GM18951 (cell line): Measurements from ENCODE around the gene GORASP2.
A peak's percentile ranks its signal among the peaks of the same experiment; 100 is the strongest.

Source experiments
- POLR2A ChIP-seq: IDR thresholded peaks from 4 replicates; pipeline ENCODE4 v1.6.1; 2011; ENCODE audit warnings: mild to moderate bottlenecking; ENCODE audit not compliant: insufficient read length, insufficient read depth; ENCODE audit errors: extremely low read depth
- in situ Hi-C: fragments of 300-500 bp; cut with MboI; formaldehyde crosslinking; loops from one replicate; pipeline ENCODE4 v1.12.0; 2022; ENCODE audit warnings: low sequenced_read_pairs, mixed read lengths, inconsistent platforms; ENCODE audit not compliant: unreplicated experiment

GORASP2 gene

DNA sequence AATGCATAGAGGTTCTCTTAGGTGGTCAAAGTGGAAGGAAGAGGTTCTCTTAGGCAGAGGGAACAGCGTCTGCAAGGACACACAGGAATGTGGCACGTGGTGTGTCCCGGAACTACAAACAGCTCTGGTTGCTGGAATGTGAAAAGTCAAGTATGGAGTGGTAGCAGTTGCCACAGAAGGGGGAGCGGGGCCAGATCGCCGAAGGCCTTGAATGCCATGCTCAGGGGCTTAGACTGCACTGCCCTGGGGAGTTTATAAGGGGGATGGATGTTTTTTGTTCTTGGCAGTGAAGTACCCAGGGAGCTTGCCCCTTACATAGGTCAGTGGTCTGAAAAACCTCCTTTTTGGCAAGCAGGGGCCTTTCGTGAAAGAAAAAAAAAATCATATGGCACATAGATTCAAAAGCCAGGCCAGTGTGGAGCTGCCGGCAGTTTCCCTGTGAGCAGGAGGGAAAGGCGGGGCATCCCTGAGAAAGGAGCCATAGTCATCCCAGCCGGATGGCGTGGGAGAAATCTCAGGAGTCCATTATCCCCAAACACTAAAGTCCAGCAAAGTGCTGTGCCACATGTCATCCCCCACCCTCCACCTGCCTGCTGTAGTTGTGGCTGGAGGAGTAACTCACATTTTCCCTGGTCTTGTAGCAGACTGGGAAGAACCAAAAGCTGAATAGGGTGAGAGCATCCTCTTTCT lies 45.4 kb downstream of the GORASP2 start:
- TF ChIP-seq POLR2A: no peak
- in situ Hi-C loops: loop anchor here (10.0 kb wide), 4 partner anchors 180 to 600 kb away; no protein-coding TSS in a partner anchor

DNA sequence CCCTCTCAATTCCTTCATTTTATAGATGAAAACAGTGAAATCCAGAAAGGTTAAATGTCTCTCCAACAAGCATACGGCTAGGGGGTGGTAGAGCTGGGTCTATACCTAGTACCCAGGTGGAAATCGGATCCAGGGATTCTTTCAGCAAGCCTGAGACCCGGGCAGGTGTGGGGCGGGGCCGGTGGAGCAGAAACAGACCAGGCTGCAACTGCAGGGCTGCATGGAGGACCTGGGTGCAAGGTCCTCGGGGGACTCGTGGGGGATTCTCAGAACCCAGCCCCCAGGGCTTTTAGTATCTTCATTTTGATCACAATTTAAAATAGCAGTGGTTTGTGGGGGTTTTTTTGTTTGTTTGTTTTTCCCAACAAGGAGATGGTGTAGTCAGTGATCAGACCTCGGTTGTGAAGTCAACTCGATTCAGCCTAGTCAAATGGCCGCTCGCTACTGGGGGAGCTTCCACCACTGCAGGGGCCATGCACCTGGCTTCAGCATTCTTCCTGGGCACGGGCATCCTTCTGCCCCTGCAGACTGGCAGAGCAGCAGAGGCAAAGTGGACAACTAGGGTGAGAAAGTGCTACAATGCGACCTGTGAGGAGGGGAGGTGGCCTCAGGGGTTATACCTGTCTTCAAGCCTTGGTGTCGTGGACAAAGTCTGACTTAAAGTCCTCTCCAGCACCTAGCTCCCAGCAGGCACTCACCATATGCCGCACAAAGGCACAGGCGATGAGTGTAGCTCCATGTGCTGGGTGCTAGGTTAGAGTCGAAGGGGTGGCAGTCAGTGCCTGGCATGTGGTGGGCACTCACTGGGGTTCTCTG lies 46.3 kb downstream of the GORASP2 start:
- in situ Hi-C loops: loop anchor here (10.0 kb wide), 4 partner anchors 179 to 599 kb away; no protein-coding TSS in a partner anchor
- TF ChIP-seq POLR2A: no peak

DNA sequence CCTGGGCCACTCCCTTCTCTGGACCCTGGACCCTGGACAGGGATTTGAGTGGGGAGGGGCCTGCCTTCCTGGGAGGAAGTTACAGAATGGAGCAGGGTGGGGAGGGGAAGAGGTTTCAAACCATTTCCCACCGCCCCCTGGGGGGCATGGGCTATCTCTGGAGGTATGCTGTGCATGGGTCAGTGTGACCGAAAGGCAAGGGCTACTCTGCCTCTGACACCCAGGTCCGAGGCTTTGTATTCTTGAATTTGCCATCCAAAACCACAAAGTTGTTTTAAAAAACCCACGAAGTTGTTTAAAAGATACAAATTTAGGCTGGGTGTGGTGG lies 46.9 kb downstream of the GORASP2 start:
- no peak for TF ChIP-seq POLR2A
- in situ Hi-C loops: loop anchor here (10.0 kb wide), 4 partner anchors 179 to 599 kb away; no protein-coding TSS in a partner anchor

GRCh38 chr2:170984079-170984478 lies 55.0 kb downstream of the GORASP2 start:
- no peak for TF ChIP-seq POLR2A
- in situ Hi-C loops: no loop called here

- TF ChIP-seq POLR2A: peak; percentile 22
- in situ Hi-C loops: no loop called here
Measured at GRCh38 chr2:170985407-170985806, 56.4 kb downstream of the GORASP2 start.

DNA sequence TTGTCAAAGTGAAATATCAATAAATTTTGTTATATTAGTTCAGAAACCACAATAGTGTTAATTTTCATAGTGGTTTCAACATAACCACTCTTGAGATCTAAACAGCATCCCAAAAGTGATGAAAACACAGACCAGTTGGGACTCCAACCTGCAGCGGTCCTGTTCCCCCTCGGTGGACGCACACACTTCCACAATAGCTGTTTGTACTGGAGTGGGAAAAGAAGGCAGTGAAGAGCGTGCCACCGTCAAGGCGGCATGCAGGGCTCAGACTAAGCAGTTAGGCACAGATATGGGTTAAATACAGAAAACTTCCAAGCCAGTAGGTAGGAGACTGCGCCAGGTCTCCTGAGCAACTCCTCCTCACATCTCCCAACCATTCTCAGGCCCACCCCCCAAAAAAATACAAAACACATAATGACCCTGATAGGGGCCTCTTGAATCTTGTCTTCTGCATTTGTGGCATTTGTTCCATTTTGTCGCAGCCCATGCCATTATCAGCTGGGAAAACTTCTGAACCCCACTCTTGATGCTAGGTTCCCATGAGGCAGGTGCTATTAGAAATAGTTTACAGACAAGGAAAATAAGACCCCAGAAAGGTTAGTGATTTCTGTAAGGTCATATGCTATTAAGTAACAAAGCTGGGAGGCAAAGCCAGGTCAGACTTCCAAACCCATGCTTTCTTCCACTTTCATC lies 57.7 kb downstream of the GORASP2 start:
- TF ChIP-seq POLR2A: no peak
- in situ Hi-C loops: no loop called here

DNA sequence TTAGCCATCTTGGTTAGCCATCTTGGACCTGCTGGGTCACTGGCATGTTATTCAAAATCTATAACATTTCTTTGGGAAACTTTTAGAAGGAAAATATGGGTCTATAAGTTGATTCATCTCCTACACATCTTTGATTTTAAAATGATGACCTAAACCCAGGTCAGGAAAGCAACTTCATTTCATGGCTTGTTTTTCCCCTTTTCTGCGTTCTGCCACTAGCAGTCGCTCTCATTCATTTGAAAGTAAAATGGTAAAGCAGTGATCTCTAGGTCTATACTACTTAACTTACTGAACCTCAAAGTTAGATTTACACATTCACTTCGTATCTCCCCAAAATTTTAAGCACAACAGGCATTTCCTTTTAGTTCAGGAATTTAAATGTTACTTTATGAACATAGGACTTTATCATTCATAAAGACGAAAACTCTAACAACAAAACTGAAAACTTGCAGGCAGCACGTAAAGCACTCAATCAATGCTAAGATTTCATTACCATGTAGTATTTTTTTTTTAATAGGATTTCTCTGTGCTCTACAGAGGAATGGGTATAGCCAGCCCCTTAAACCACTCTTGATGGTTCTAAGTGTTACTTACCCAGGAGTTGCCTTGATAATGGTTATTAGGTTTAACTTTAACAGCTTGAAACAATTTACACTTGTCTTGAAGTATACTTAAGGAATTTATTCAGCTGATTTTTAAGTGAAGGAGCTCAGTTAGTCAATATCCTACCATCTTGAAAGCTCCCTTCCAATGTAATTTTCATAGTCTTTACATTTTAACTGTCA lies 62.5 kb downstream of the GORASP2 start:
- in situ Hi-C loops: no loop called here
- no peak for TF ChIP-seq POLR2A

DNA sequence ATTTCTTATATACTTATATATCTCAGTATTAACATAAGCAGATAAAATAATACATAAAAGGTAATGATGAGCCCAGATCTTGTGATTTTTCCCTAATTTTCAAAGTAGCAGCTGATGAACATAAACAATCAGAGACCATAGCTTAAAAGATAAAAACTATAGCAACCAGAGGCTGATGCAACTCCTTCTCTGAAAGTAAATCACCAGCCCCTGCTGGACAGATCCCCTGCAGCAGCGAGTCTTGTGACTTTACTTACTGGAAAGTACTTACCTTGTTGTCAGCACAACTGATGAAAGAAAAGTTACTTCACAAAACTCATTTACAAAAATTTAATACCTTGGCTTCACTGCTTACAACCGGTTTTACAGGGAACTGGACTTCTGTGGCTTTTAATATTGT lies 67.3 kb downstream of the GORASP2 start:
- no peak for TF ChIP-seq POLR2A
- in situ Hi-C loops: no loop called here

DNA sequence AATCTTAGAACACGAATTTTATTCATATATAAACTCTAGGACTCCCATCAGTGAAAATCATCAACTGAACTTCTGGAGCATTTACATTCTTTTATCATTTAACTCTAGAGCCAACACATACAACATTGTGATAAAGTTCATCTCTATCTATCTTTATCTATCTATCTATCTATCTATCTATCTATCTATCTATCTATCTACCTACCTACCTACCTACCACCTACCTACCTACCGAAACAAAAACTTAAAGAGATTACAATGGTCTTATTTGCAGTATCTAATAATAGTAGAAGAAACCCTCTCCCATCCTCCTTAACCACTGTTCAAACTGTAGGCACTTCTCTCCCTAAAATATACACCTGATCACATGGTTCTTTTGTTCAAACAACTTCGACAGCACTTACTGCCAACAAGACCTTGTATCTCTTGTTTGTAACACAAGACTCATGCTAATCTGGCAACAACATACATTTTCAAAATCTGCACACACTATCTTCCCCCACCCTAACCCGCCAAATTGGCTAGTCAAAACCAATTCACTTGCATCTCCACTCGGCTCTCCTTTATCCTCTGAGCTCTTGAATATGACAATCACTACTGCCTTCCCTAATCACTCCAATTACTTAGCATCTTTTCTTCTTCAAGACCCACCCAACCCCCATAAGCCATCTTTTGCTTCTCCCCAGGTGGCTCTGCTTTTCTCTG lies 69.0 kb downstream of the GORASP2 start:
- in situ Hi-C loops: no loop called here
- TF ChIP-seq POLR2A: no peak

GRCh38 chr2:170999654-171000053 lies 70.6 kb downstream of the GORASP2 start:
- no peak for TF ChIP-seq POLR2A
- in situ Hi-C loops: no loop called here

DNA sequence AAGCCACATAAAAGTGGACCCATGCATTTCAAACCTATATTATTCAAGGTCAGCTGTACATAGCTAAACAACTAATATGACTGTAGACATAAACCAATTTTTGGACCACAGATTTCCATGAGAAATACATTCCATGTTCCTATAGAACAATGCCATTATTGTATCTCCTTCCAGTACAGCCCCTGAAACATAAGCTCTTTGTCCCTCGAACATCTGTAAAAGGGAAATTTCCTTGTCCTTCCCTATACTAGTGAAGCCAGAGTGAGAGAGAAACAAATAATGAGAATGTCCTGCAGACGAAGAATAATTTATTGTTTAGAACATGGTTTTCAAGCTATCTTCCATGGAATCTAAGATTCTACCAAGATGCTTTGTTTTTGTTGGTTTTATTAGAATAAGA lies 75.3 kb downstream of the GORASP2 start:
- no peak for TF ChIP-seq POLR2A
- in situ Hi-C loops: no loop called here

DNA sequence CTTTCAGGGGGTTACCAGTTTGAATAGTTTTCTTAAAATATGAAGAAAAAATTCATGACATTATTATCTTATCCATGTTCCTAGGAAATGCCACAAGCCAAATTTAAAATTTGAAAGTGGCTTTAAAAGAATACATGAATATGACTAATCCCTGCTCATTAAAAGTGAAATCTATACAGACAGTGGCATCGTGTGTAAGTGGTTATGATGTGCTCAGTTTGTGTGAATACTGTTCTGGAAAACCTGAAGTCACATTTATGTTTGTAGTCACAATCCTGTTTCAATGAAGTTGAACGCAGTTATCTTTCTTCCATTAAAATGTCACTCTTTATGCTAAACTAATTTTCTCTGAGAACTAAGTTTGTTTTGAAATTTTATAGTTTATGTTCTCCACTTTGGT lies 75.8 kb downstream of the GORASP2 start:
- in situ Hi-C loops: no loop called here
- no peak for TF ChIP-seq POLR2A
